GM12878 (cell line): Measurements from ENCODE around the gene DEGS2. TPM values are rescaled to one million over a fixed set of nuclear protein-coding genes. Genes with fewer than 3 reads are reported as not detected.

Source experiments
- ATAC-seq: fragments of 200-7000 bp; cut with Tn5 transposase; 3 replicates; pipeline ENCODE4 v1.9.1; 2020; ENCODE audit warnings: mild to moderate bottlenecking, moderate library complexity
- BruUV-seq: library from RNA; stranded (reverse); fragments of 400-500 nt; replicated peaks from 2 replicates; lab custom pipeline; 2021; lab: Mats Ljungman, UMichigan
- CTCF ChIA-PET: fragments of 300-600 bp; sonication (Branson Sonifier 250); formaldehyde crosslinking; extraction: SDS; loops from one replicate; lab custom pipeline; 2021; ENCODE audit warnings: inconsistent platforms; lab: Yijun Ruan, JAX
- POLR2A ChIA-PET: fragments of 350-600 bp; formaldehyde crosslinking; extraction: SDS; loops from one replicate; lab custom pipeline; 2021; ENCODE audit warnings: inconsistent platforms; lab: Charles Lee
- RAD21 ChIA-PET: fragments of 300-600 bp; sonication (Branson Sonifier 250); formaldehyde crosslinking; loops from one replicate; lab custom pipeline; 2023; ENCODE audit warnings: antibody characterized with exemption; ENCODE audit not compliant: unreplicated experiment; lab: Charles Lee
- SMC1A ChIA-PET: fragments of 300-600 bp; sonication (Branson Sonifier 250); formaldehyde crosslinking; loops from one replicate; lab custom pipeline; 2023; ENCODE audit not compliant: unreplicated experiment, uncharacterized antibody; lab: Charles Lee
- DNase-seq: peaks from one replicate; pipeline ENCODE4 v3.0.0-alpha.2; 2011; ENCODE audit warnings: low read depth, low spot score
- FAIRE-seq: peaks from 3 replicates; lab custom pipeline; 2011; peaks lifted over from hg19 to GRCh38; lab: Jason Lieb, UNC
- H2AFZ ChIP-seq: 2 replicates; pipeline ENCODE4 v1.6.0; 2011; ENCODE audit warnings: low read depth, low read length, control low read depth; ENCODE audit not compliant: control insufficient read depth
- H3K27ac ChIP-seq: 2 replicates; pipeline ENCODE4 v1.5.1; 2011; ENCODE audit warnings: control low read depth; ENCODE audit not compliant: control insufficient read depth, insufficient read depth
- H3K27me3 ChIP-seq, 2 experiments: replicated peaks in 1 of 2; 2 replicates each; pipeline versions ENCODE4 v1.6.0 to v1.6.1; 2011; ENCODE audit warnings: low read length in 1 of 2; ENCODE audit not compliant: control insufficient read depth in 2 of 2, insufficient read depth in 2 of 2
- H3K36me3 ChIP-seq, 2 experiments: 2 replicates each; pipeline ENCODE4 v1.5.1; 2011; ENCODE audit warnings: low read length in 1 of 2; ENCODE audit not compliant: control insufficient read depth in 2 of 2, insufficient read depth in 2 of 2
- H3K4me1 ChIP-seq: 2 replicates; pipeline ENCODE4 v1.6.1; 2011; ENCODE audit warnings: mild to moderate bottlenecking, low read length, moderate library complexity, mixed read lengths; ENCODE audit not compliant: control insufficient read depth, insufficient read depth
- H3K4me2 ChIP-seq: 2 replicates; pipeline ENCODE4 v1.6.0; 2011; ENCODE audit warnings: control low read depth; ENCODE audit not compliant: control insufficient read depth, insufficient read depth
- H3K4me3 ChIP-seq: fragments of 200-600 bp; sonication (generic); 2 replicates; pipeline ENCODE4 v1.5.1; 2016
- H3K79me2 ChIP-seq: 2 replicates; pipeline ENCODE4 v1.6.0; 2011; ENCODE audit warnings: low read length; ENCODE audit not compliant: control insufficient read depth, insufficient read depth
- H3K9ac ChIP-seq: 2 replicates; pipeline ENCODE4 v1.8.0; 2011; ENCODE audit warnings: low read length, control low read depth, mixed read lengths; ENCODE audit not compliant: control insufficient read depth, insufficient read depth
- H3K9me3 ChIP-seq: replicated peaks from 3 replicates; pipeline ENCODE4 v1.5.1; 2011; ENCODE audit warnings: mild to moderate bottlenecking, low read length; ENCODE audit not compliant: control insufficient read depth, insufficient read depth
- H4K20me1 ChIP-seq: 2 replicates; pipeline ENCODE4 v1.6.0; 2011; ENCODE audit not compliant: control insufficient read depth, insufficient read depth
- CHD1 ChIP-seq: IDR thresholded peaks from 2 replicates; pipeline ENCODE4 v1.6.1; 2012; ENCODE audit warnings: low read depth, low read length, improper control_type of control experiment
- CHD2 ChIP-seq: IDR thresholded peaks from 2 replicates; pipeline ENCODE4 v1.6.1; 2011; ENCODE audit warnings: low read depth, low read length, improper control_type of control experiment, borderline replicate concordance
- EP300 ChIP-seq, 2 experiments: fragments of 150-350 bp in 1 of 2; IDR thresholded peaks; 2 replicates each; pipeline ENCODE4 v1.6.1; 2011 to 2012; ENCODE audit warnings: low read depth in 2 of 2, low read length in 2 of 2, borderline replicate concordance in 1 of 2, improper control_type of control experiment in 1 of 2, inconsistent platforms in 1 of 2; ENCODE audit not compliant: control insufficient read depth in 1 of 2
- IKZF1 ChIP-seq: fragments of 450-650 bp; conservative IDR thresholded peaks from 2 replicates; pipeline ENCODE4 v1.6.1; 2017; ENCODE audit warnings: antibody characterized with exemption, mild to moderate bottlenecking
- KDM1A ChIP-seq: fragments of 200-600 bp; sonication (generic); IDR thresholded peaks from 2 replicates; pipeline ENCODE4 v1.6.1; 2016; ENCODE audit warnings: borderline replicate concordance
- POLR2AphosphoS2 ChIP-seq: IDR thresholded peaks from 2 replicates; pipeline ENCODE4 v1.6.1; 2011; ENCODE audit warnings: low read depth, mild to moderate bottlenecking, low read length, improper control_type of control experiment, moderate library complexity
- RFX5 ChIP-seq: IDR thresholded peaks from 2 replicates; pipeline ENCODE4 v1.6.1; 2011; ENCODE audit warnings: low read depth, low read length, improper control_type of control experiment
- SREBF1 ChIP-seq: IDR thresholded peaks from 2 replicates; pipeline ENCODE4 v1.6.1; 2012; ENCODE audit warnings: mild to moderate bottlenecking, low read length
- STAT3 ChIP-seq: IDR thresholded peaks from 2 replicates; pipeline ENCODE4 v1.6.1; 2011; ENCODE audit warnings: low read depth, low read length, improper control_type of control experiment
- TAF1 ChIP-seq: IDR thresholded peaks from 2 replicates; pipeline ENCODE4 v1.6.1; 2011; ENCODE audit warnings: mild to moderate bottlenecking, low read depth, low read length, borderline replicate concordance
- YY1 ChIP-seq: IDR thresholded peaks from 2 replicates; pipeline ENCODE4 v1.6.1; 2011; ENCODE audit warnings: low read depth, mild to moderate bottlenecking, low read length
- ZNF207 ChIP-seq: fragments of 450-650 bp; IDR thresholded peaks from 2 replicates; pipeline ENCODE4 v1.6.1; 2014; ENCODE audit warnings: antibody characterized with exemption, mild to moderate bottlenecking, borderline replicate concordance
- WGBS: methylation state at CpG from one replicate; pipeline ENCODE4 v1.1.6; 2016; ENCODE audit warnings: low lambda C conversion rate; ENCODE audit not compliant: insufficient replicate concordance, insufficient coverage; ENCODE audit errors: missing lambda C conversion rate; 5-methylcytosine and 5-hydroxymethylcytosine counted together
- in situ Hi-C: fragments of 300-500 bp; cut with MboI; formaldehyde crosslinking; loops from 9 replicates; pipeline ENCODE4 v1.14.3; 2018; ENCODE audit warnings: mixed read lengths
- intact Hi-C: fragments of 100-400 bp; cut with micrococcal nuclease; formaldehyde crosslinking; loops from one replicate; pipeline ENCODE4 v1.14.2; 2022; ENCODE audit not compliant: unreplicated experiment
- polyA plus RNA-seq, 11 experiments: library from polyadenylated mRNA; depleted of rRNA in 4 of 11; unstranded in 6 of 11; stranded (reverse) in 5 of 11; fragments of >200 nt; fragmentation: Nextera tagmentation in 4 of 11; fragmentation: Illumina TruSeq in 1 of 11; extraction: Ambion mirVana in 4 of 11; extraction: Trizol in 1 of 11; gene quantifications; 1 replicate in 1 of 11; 2 replicates in 10 of 11; pipeline versions ENCODE4 v1.2.1 to v1.2.3, GENCODE V29; 2011 to 2016; ENCODE audit warnings: inconsistent platforms in 2 of 11, missing spikeins in 2 of 11, low read depth in 1 of 11
- total RNA-seq, 4 experiments: library from RNA; depleted of rRNA in 3 of 4; stranded (reverse); fragments of >200 nt in 3 of 4; fragmentation: Illumina TruSeq in 1 of 4; extraction: Trizol in 1 of 4; gene quantifications; 2 replicates each; pipeline versions ENCODE4 v1.2.1 to v1.2.3, GENCODE V29; 2013 to 2021
- TF ChIP-seq, protein P1 (sequence below): fragments of 150-350 bp; IDR thresholded peaks from 2 replicates; pipeline ENCODE4 v1.6.1; 2014; ENCODE audit warnings: mild to moderate bottlenecking, low read depth, low read length
- TF ChIP-seq, protein P2 (sequence below): IDR thresholded peaks from 2 replicates; pipeline ENCODE4 v1.6.1; 2011; ENCODE audit warnings: borderline replicate concordance, low read depth, mild to moderate bottlenecking, moderate library complexity, low read length; ENCODE audit not compliant: insufficient read depth, poor library complexity, severe bottlenecking

Gene DEGS2
- total and polyA plus RNA-seq, 10 of the 15 experiments (the other 5 are each of a cell fraction or from before 2014, with no cell fraction given) = 0.01 to 2.5 (median 0.45) TPM; not detected in 1

DNA sequence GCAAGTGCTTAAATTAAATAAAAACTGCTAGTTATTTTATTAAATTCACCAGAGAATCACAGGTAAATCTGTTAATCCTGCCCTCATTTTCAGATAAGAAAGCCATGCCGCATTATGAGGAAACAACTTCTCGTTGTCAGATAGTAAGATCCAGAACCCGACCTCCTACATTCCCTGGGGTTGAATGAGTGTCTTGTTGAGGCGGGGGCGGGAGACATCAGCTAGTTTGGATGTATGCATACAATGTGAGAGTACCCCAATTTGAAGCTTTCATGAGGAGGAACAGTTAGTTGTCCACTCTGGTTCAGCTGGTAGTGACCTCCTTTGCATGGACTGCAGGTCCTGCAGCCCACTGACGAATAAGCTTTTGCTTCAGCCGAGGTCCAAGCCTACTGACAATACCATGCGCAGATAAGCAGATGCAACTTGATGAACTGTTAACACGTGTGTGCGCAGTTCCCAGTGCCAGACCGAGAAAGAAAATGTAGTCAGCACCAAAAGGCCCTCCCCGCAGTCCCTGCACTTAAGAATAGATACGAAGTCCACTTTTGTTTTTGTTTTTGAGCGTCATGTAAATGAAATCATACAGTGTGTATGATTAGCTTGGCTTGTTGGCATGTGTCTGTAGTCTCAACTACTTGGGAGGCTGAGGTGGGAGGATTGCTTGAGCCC lies 59.3 kb downstream of the DEGS2 start:
- SMC1A ChIA-PET = interaction anchor here (0.6 to 1.3 kb wide), 5 partner anchors 18 to 75 kb away, joined by 3 to 5 read pairs (median 3); no protein-coding TSS in a partner anchor
- Histone ChIP-seq H3K27me3 (no peaks in the 10 kb centered on the region), H3K27ac (no peak overlapping the region), H3K4me3 (no peak overlapping the region), H2AFZ (no peak overlapping the region), H3K4me1 (peaks cover 9% of the 10 kb centered on the region), H3K9ac (no peak overlapping the region), H3K9me3 (no peaks in the 10 kb centered on the region), H3K4me2 (no peak overlapping the region), H3K36me3 (peaks cover 30 to 39% of the 10 kb centered on the region in 2 experiments), H3K79me2 (no peaks in the 10 kb centered on the region), H4K20me1 (no peaks in the 10 kb centered on the region)
- DNase-seq (no peak), ATAC-seq (no peak), FAIRE-seq (no peak)
- BruUV-seq = no TSS peak
- WGBS = 90% methylated on average over 14 of the region's 14 CpGs
- in situ Hi-C loops = no loop called here
- CTCF ChIA-PET = interaction anchor here (1.0 to 1.2 kb wide), 2 partner anchors 29 to 118 kb away, joined by 5 to 11 read pairs; no protein-coding TSS in a partner anchor
- intact Hi-C loops = no loop called here
- no peak for TF ChIP-seq CHD2
- RAD21 ChIA-PET = interaction anchor here (1.2 kb wide), 1 partner anchor 12 kb away, joined by 3 read pairs; no protein-coding TSS in a partner anchor
- POLR2A ChIA-PET = interaction anchor here (0.6 kb wide), 1 partner anchor 77 kb away, joined by 3 read pairs; no protein-coding TSS in a partner anchor

DNA sequence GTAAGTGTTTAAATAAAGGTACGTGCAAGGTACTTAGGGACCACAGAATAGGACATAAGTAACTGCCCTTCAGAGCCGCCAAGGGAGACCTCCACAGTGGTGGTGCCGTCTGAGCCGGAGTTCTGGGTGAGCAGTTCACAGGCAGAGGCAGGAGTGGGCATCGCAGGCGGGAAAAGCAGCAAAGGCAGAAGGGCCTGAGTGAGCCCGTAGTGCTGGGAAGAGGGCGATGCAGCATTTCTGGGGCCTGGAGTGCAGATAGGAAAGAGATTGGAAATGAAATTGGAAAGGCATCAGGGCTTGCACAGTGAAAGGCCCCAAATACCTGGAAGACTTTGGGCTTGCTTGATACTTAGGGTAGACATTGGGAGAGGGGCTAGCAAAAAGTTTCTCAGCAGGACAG lies 61.3 kb downstream of the DEGS2 start:
- SMC1A ChIA-PET = no interaction called here
- TF ChIP-seq SREBF1 (no peak), YY1 (no peak), CHD1 (no peak), KDM1A (no peak), ZNF207 (no peak), POLR2AphosphoS2 (no peak), EP300 (IDR thresholded peaks at IDR 0.05; ENCODE audit: borderline replicate concordance in 1 of 2, control insufficient read depth in 1 of 2, low read depth in 2 of 2, low read length in 2 of 2) (no peak), TAF1 (no peak), IKZF1 (no peak), RFX5 (no peak), STAT3 (no peak)
- TF ChIP-seq, protein P1, sequence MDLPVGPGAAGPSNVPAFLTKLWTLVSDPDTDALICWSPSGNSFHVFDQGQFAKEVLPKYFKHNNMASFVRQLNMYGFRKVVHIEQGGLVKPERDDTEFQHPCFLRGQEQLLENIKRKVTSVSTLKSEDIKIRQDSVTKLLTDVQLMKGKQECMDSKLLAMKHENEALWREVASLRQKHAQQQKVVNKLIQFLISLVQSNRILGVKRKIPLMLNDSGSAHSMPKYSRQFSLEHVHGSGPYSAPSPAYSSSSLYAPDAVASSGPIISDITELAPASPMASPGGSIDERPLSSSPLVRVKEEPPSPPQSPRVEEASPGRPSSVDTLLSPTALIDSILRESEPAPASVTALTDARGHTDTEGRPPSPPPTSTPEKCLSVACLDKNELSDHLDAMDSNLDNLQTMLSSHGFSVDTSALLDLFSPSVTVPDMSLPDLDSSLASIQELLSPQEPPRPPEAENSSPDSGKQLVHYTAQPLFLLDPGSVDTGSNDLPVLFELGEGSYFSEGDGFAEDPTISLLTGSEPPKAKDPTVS = no peak
- TF ChIP-seq, protein P2, sequence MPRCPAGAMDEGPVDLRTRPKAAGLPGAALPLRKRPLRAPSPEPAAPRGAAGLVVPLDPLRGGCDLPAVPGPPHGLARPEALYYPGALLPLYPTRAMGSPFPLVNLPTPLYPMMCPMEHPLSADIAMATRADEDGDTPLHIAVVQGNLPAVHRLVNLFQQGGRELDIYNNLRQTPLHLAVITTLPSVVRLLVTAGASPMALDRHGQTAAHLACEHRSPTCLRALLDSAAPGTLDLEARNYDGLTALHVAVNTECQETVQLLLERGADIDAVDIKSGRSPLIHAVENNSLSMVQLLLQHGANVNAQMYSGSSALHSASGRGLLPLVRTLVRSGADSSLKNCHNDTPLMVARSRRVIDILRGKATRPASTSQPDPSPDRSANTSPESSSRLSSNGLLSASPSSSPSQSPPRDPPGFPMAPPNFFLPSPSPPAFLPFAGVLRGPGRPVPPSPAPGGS = no peak

More for the DNA sequence above, 61.3 kb downstream of the DEGS2 start:
- CTCF ChIA-PET = interaction anchor here (3.4 kb wide), 1 partner anchor 26 kb away, joined by 15 read pairs; no protein-coding TSS in a partner anchor
- Histone ChIP-seq H3K36me3 (peaks cover 23 to 47% of the 10 kb centered on the region in 2 experiments), H4K20me1 (no peaks in the 10 kb centered on the region), H3K79me2 (no peaks in the 10 kb centered on the region), H3K9ac (no peak overlapping the region), H3K4me2 (no peak overlapping the region), H3K27ac (no peak overlapping the region), H3K27me3 (no peaks in the 10 kb centered on the region), H2AFZ (no peak overlapping the region), H3K9me3 (no peaks in the 10 kb centered on the region), H3K4me3 (no peak overlapping the region), H3K4me1 (no peaks in the 10 kb centered on the region; the same call in 1 of the 2 replicates)
- no peak for FAIRE-seq
- in situ Hi-C loops (no loop called here), intact Hi-C loops (no loop called here)
- no peak for DNase-seq
- no peak for ATAC-seq
- BruUV-seq = TSS peak; percentile 34
- POLR2A ChIA-PET = interaction anchor here (0.6 kb wide), 1 partner anchor 16 kb away, joined by 3 read pairs; no protein-coding TSS in a partner anchor
- RAD21 ChIA-PET = no interaction called here
- 98% methylated on average over 8 of the region's 8 CpGs for WGBS
